ENCODE measurements around the gene MIEF2.
A peak's percentile ranks its signal among the peaks of the same experiment; 100 is the strongest.

- no peak for TF ChIP-seq MYC (IDR thresholded peaks at IDR 0.05; ENCODE audit: low read depth, low read length)
- peak; percentile 81 for TF ChIP-seq POLR2A (IDR thresholded peaks at IDR 0.05; ENCODE audit: low read depth, low read length)
- TF ChIP-seq CTCF (IDR thresholded peaks at IDR 0.05; ENCODE audit: extremely low read depth in 1 of 2, insufficient read depth in 1 of 2, low read depth in 1 of 2, low read length in 2 of 2): no peak
- TF ChIP-seq POLR2AphosphoS5 (IDR thresholded peaks at IDR 0.05; ENCODE audit: insufficient read depth, low read depth, low read length): peak; percentile 63
- TF ChIP-seq JUN (IDR thresholded peaks at IDR 0.05; ENCODE audit: borderline replicate concordance, insufficient read depth, insufficient read length, low read depth): no peak
- no peak for TF ChIP-seq FOS (IDR thresholded peaks at IDR 0.05; ENCODE audit: borderline replicate concordance, insufficient read depth, low read length)
Observed at GRCh38 chr17:18258356-18259038, 2.0 kb upstream of the MIEF2 start, which contains the start of gene FLII.
